ENCODE data around the gene KLK3. TPM values are rescaled to one million over a fixed set of nuclear protein-coding genes. Genes with fewer than 3 reads are reported as not detected.

The KLK3 gene
- total RNA-seq, 2 experiments from 2014 or later: not detected

DNA sequence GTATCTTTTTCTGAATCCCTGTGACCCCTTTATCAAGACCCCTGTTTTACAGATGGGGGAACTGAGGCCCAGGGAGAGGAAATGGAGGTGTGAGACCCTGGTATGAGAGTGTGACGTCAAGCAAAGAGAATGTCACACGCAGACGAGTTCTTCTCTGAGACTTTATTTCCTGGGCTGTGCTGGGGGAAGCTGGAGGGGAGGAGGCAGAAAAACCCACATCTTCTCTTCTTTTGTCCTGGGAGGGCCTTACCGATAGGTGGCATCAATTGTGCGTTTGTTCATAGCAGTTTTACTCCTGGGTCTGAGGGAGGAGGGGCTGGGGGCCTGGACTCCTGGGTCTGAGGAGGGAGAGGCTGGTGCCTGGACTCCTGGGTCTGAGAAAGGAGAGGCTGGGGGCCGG, 16.5 kb upstream of the KLK3 start:
- TF ChIP-seq, protein P1, sequence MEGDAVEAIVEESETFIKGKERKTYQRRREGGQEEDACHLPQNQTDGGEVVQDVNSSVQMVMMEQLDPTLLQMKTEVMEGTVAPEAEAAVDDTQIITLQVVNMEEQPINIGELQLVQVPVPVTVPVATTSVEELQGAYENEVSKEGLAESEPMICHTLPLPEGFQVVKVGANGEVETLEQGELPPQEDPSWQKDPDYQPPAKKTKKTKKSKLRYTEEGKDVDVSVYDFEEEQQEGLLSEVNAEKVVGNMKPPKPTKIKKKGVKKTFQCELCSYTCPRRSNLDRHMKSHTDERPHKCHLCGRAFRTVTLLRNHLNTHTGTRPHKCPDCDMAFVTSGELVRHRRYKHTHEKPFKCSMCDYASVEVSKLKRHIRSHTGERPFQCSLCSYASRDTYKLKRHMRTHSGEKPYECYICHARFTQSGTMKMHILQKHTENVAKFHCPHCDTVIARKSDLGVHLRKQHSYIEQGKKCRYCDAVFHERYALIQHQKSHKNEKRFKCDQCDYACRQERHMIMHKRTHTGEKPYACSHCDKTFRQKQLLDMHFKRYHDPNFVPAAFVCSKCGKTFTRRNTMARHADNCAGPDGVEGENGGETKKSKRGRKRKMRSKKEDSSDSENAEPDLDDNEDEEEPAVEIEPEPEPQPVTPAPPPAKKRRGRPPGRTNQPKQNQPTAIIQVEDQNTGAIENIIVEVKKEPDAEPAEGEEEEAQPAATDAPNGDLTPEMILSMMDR (IDR thresholded peaks at IDR 0.05): no peak
- no peak overlapping the region for H3K27ac Mint-ChIP-seq
- H3K27ac ChIP-seq (ENCODE audit: low read depth in 1 of 2, low read length in 2 of 2): no peak overlapping the region
- H3K9me3 ChIP-seq (ENCODE audit: control insufficient read depth in 1 of 2, insufficient read depth in 1 of 2, low read length in 2 of 2): peaks cover 8 to 17% of the 10 kb centered on the region in 2 experiments
- no peak overlapping the region for H3K4me3 ChIP-seq (ENCODE audit: low read length)
- H3K4me1 Mint-ChIP-seq (ENCODE audit: low read depth): peaks cover 12% of the 10 kb centered on the region
- DNase-seq (no peak), ATAC-seq (ENCODE audit: poor library complexity) (peak; percentile 32)
- H3K36me3 Mint-ChIP-seq (ENCODE audit: low read depth): no peaks in the 10 kb centered on the region
- H3K4me1 ChIP-seq (ENCODE audit: insufficient read depth, low read length): peaks cover 16% of the 10 kb centered on the region
- intact Hi-C loops (cut with DNase I, micrococcal nuclease): no loop called here
- no peaks in the 10 kb centered on the region for H3K9me3 Mint-ChIP-seq
- H3K4me3 Mint-ChIP-seq: no peak overlapping the region
- ChIA-PET POLR2A (no interaction called here), CTCF (no interaction called here)
- H3K36me3 ChIP-seq (ENCODE audit: insufficient read depth, low read length): no peaks in the 10 kb centered on the region
- peaks cover 15 to 27% of the 10 kb centered on the region in 2 experiments for H3K27me3 ChIP-seq (ENCODE audit: control insufficient read depth in 1 of 2, insufficient read depth in 2 of 2, low read length in 2 of 2)
- H3K27me3 Mint-ChIP-seq: peaks cover 59% of the 10 kb centered on the region

DNA sequence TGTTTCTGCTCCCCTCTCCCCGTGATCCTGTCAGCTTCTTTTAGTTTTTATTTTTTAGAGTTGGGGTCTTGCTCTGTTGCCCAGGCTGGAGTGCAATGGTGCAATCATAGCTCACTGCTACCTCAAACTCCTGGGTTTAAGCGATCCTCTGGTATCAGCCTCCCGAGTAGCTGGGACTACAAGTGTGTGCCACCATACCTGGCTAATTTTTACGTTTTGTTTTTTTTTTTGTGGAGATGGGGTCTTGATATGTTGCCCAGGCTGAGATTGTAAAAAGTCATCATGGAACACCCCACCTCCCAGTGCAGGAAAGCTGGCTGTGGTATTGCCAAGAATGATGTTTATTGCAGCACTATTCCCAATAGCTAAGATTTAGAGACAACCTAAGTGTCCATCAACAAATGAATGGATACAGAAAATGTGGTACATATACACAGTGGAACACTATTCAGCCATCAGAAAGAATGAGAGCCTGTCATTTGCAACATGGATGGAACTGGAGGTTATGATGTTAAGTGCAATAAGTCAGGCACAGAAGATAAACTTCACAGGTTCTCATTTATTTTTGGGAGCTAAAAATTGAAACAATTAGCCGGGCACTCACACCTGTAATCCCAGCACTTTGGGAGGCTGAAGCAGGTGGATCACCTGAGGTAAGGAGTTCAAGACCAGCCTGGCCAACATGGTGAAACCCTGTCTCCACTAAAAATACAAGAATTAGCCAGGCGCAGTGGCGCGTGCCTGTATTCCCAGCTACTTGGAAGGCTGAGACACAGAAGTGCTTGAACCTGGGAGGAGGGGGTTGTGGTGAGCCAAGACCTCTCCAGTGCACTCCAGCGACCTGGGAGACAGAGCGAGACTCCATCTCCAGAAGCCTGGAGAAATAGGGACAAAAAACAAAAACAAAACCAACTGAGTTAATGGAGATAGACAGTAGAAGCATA, 14.7 kb upstream of the KLK3 start:
- TF ChIP-seq, protein P1 (IDR thresholded peaks at IDR 0.05): no peak
- ATAC-seq (ENCODE audit: poor library complexity): no peak
- H3K27me3 ChIP-seq (ENCODE audit: control insufficient read depth in 1 of 2, insufficient read depth in 2 of 2, low read length in 2 of 2): peaks cover 8 to 22% of the 10 kb centered on the region in 2 experiments
- intact Hi-C loops (cut with DNase I, micrococcal nuclease): no loop called here
- H3K27ac ChIP-seq (ENCODE audit: low read depth in 1 of 2, low read length in 2 of 2): no peak overlapping the region
- no peak for DNase-seq
- Mint-ChIP-seq H3K27ac (no peak overlapping the region), H3K4me3 (no peak overlapping the region), H3K4me1 (ENCODE audit: low read depth) (peaks cover 12% of the 10 kb centered on the region), H3K36me3 (ENCODE audit: low read depth) (no peaks in the 10 kb centered on the region), H3K9me3 (peaks cover 2% of the 10 kb centered on the region), H3K27me3 (peaks cover 54% of the 10 kb centered on the region)
- no peaks in the 10 kb centered on the region for H3K36me3 ChIP-seq (ENCODE audit: insufficient read depth, low read length)
- H3K9me3 ChIP-seq (ENCODE audit: control insufficient read depth in 1 of 2, insufficient read depth in 1 of 2, low read length in 2 of 2): peaks cover 15 to 28% of the 10 kb centered on the region in 2 experiments
- H3K4me1 ChIP-seq (ENCODE audit: insufficient read depth, low read length): peaks cover 14% of the 10 kb centered on the region
- POLR2A ChIA-PET: no interaction called here
- no peak overlapping the region for H3K4me3 ChIP-seq (ENCODE audit: low read length)
- CTCF ChIA-PET: no interaction called here

DNA sequence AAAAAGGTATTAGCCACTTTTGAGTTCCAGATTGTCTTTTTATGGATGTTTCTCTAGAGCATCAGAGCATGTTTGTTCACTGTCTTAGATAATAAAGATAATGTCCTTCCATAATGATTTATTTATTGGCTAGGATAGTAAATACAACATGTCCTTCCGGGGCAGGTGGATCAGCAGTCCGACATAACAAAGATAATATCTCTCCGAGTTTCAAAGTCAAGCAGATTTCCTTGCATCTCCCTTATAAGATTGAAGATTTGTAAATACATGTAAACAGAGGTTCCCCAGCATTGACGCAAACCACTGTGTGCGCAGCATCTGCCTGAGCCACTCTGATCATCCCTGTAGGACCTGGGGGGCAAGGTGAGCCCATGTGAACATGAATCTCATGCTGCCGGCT, 12.6 kb upstream of the KLK3 start:
- no peak overlapping the region for H3K4me3 ChIP-seq (ENCODE audit: low read length)
- H3K4me3 Mint-ChIP-seq: no peak overlapping the region
- ChIA-PET POLR2A (no interaction called here), CTCF (no interaction called here)
- H3K4me1 Mint-ChIP-seq (ENCODE audit: low read depth): no peaks in the 10 kb centered on the region
- ATAC-seq (ENCODE audit: poor library complexity): no peak
- H3K27me3 Mint-ChIP-seq: peaks cover 48% of the 10 kb centered on the region
- H3K27me3 ChIP-seq (ENCODE audit: control insufficient read depth in 1 of 2, insufficient read depth in 2 of 2, low read length in 2 of 2): peaks cover 0 to 5% of the 10 kb centered on the region in 2 experiments
- H3K36me3 Mint-ChIP-seq (ENCODE audit: low read depth): no peaks in the 10 kb centered on the region
- peaks cover 2% of the 10 kb centered on the region for H3K9me3 Mint-ChIP-seq
- H3K27ac Mint-ChIP-seq: no peak overlapping the region
- TF ChIP-seq, protein P1 (IDR thresholded peaks at IDR 0.05): no peak
- no peaks in the 10 kb centered on the region for H3K4me1 ChIP-seq (ENCODE audit: insufficient read depth, low read length)
- H3K27ac ChIP-seq (ENCODE audit: low read depth in 1 of 2, low read length in 2 of 2): no peak overlapping the region
- no peaks in the 10 kb centered on the region for H3K36me3 ChIP-seq (ENCODE audit: insufficient read depth, low read length)
- peaks cover 15 to 23% of the 10 kb centered on the region in 2 experiments for H3K9me3 ChIP-seq (ENCODE audit: control insufficient read depth in 1 of 2, insufficient read depth in 1 of 2, low read length in 2 of 2)
- intact Hi-C loops (cut with DNase I, micrococcal nuclease): no loop called here
- no peak for DNase-seq

All from CD4-positive, alpha-beta T cell (primary cell).